HG02884 (cell line): Measurements from ENCODE around the gene DIABLO.

ENCODE experiments used
- ATAC-seq: cut with Tn5 transposase; IDR thresholded peaks from one replicate; pipeline ENCODE4 v1.9.1; 2021; ENCODE audit warnings: mild to moderate bottlenecking, moderate library complexity; ENCODE audit not compliant: unreplicated experiment

The DIABLO gene

GRCh38 chr12:122159882-122160281 lies 66.0 kb downstream of the DIABLO start:
- ATAC-seq: no peak

DNA sequence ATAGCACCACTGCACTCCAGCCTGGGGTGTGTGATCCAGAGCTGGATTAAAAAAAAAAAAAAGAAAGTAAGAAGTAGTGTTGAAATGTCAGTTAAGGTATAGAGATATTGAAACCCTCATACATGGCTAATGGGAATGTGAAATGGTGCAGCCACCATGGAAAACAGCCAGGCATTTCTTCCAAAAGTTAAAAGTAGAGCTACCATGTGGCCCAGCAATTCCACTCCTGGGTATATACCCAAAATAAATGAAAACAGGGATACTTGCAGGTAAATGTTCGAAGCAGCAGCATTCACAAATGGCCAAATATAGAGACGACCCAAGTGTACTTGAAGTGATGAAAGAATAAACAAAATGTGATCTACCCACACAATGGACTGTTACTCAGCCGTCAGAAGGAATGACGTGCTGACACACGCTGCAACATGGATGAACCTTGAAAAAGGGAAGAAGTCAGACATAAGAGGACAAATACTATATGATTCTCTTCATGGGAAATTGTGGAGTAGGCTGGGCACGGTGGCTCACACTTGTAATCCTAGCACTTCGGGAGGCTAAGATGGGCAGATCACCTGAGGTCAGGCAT lies 67.1 kb downstream of the DIABLO start:
- ATAC-seq: no peak
